ENCODE results near the gene FRAT1. TPM values are rescaled to one million over a fixed set of nuclear protein-coding genes. Genes with fewer than 3 reads are reported as not detected.

Gene FRAT1
- total RNA-seq, 4 donors from 2014 or later: 1.8 to 6.9 (median 3.2) TPM

DNA sequence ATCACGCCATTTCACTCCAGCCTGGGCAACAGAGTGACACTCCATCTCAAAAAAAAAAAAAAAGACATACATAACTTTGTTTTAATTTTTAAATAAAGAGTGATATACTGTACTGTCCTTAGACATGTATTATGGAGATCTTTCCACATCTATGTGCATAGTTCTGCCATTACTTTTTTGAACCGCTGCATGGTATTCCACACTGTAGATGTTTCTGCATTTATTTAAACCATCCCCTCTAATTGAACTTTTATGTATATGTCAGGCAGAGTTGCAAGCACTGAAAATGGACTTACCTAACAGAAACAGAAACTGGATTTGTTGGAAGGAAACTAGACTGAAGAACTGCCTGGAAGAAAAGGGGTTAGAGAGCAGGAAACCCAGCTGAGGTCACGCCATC is 18.1 kb upstream of the FRAT1 start:
- Histone ChIP-seq H3K36me3 (no peaks in the 10 kb centered on the region), H3K4me1 (no peaks in the 10 kb centered on the region), H3K27me3 (no peaks in the 10 kb centered on the region), H3K9me3 (no peaks in the 10 kb centered on the region), H3K27ac (no peak overlapping the region), H3K4me3 (no peak overlapping the region)
- no peak for DNase-seq
- TF ChIP-seq, protein P1, sequence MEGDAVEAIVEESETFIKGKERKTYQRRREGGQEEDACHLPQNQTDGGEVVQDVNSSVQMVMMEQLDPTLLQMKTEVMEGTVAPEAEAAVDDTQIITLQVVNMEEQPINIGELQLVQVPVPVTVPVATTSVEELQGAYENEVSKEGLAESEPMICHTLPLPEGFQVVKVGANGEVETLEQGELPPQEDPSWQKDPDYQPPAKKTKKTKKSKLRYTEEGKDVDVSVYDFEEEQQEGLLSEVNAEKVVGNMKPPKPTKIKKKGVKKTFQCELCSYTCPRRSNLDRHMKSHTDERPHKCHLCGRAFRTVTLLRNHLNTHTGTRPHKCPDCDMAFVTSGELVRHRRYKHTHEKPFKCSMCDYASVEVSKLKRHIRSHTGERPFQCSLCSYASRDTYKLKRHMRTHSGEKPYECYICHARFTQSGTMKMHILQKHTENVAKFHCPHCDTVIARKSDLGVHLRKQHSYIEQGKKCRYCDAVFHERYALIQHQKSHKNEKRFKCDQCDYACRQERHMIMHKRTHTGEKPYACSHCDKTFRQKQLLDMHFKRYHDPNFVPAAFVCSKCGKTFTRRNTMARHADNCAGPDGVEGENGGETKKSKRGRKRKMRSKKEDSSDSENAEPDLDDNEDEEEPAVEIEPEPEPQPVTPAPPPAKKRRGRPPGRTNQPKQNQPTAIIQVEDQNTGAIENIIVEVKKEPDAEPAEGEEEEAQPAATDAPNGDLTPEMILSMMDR (IDR thresholded peaks at IDR 0.05): no peak
- no peak for TF ChIP-seq POLR2A (IDR thresholded peaks at IDR 0.05)
- intact Hi-C loops (cut with DNase I; ENCODE audit: low total_unique reads): no loop called here

DNA sequence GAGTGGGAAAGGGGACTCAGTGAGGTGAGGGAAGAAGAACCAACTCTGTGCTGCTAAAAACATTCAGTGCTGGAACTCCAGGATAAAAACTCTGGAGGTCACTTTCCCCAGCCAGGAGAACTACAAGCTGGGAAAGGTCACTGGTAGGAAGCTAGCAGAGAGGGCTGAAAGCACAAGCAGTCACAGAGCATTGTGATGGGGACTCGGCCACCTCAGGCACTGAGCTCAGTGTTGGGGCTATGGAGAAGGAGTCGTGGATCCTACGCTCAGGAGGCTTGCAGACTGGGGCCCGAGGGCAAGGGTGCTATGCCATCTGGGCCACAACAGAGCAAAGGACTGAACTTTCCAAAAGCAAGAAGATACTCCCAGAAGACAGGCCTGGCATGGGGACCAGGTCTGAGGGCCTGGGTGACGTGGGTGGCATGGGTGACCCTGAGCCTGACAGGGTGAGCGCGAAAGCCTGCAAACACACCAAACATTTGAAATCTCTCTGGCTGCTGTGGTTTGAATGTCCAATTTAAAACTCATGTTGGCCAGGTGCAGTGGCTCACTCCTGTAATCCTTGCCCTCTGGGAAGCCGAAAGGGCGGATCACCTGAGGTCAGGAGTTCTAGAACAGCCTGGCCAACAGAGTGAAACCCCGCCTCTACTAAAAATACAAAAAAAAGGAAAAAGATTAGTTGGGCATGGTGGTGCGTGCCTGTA is 16.8 kb upstream of the FRAT1 start:
- intact Hi-C loops (cut with DNase I; ENCODE audit: low total_unique reads): no loop called here
- no peaks in the 10 kb centered on the region for H3K9me3 ChIP-seq
- no peaks in the 10 kb centered on the region for H3K27me3 ChIP-seq
- H3K36me3 ChIP-seq: no peaks in the 10 kb centered on the region
- H3K4me3 ChIP-seq: no peak overlapping the region
- H3K4me1 ChIP-seq: no peaks in the 10 kb centered on the region
- no peak for DNase-seq
- TF ChIP-seq POLR2A (IDR thresholded peaks at IDR 0.05): no peak
- TF ChIP-seq, protein P1 (IDR thresholded peaks at IDR 0.05): no peak
- no peak overlapping the region for H3K27ac ChIP-seq

DNA sequence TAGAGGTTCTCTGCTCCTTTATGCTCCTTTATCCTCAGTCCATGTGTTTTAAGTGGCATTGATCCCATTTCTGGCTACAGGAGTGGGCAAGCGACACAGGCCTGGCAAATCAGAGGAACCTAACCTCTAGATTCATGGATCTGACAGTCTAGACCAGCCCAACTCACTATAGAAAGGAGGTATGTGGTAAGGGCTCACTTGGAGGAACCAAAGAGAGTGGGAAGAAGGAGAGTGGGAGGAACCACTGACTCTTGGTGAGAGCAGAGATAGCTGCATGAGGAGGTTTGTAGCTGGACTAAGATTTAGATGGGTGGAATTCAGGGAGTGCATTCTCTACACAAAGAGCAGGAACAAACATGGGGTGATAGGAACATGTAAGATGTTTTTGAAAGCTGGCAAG is 11.6 kb upstream of the FRAT1 start:
- intact Hi-C loops (cut with DNase I; ENCODE audit: low total_unique reads): no loop called here
- Histone ChIP-seq H3K9me3 (no peaks in the 10 kb centered on the region), H3K4me1 (no peaks in the 10 kb centered on the region), H3K27ac (no peak overlapping the region), H3K27me3 (no peaks in the 10 kb centered on the region), H3K4me3 (no peak overlapping the region), H3K36me3 (no peaks in the 10 kb centered on the region)
- DNase-seq: no peak
- TF ChIP-seq POLR2A (IDR thresholded peaks at IDR 0.05): no peak
- TF ChIP-seq, protein P1 (IDR thresholded peaks at IDR 0.05): no peak

DNA sequence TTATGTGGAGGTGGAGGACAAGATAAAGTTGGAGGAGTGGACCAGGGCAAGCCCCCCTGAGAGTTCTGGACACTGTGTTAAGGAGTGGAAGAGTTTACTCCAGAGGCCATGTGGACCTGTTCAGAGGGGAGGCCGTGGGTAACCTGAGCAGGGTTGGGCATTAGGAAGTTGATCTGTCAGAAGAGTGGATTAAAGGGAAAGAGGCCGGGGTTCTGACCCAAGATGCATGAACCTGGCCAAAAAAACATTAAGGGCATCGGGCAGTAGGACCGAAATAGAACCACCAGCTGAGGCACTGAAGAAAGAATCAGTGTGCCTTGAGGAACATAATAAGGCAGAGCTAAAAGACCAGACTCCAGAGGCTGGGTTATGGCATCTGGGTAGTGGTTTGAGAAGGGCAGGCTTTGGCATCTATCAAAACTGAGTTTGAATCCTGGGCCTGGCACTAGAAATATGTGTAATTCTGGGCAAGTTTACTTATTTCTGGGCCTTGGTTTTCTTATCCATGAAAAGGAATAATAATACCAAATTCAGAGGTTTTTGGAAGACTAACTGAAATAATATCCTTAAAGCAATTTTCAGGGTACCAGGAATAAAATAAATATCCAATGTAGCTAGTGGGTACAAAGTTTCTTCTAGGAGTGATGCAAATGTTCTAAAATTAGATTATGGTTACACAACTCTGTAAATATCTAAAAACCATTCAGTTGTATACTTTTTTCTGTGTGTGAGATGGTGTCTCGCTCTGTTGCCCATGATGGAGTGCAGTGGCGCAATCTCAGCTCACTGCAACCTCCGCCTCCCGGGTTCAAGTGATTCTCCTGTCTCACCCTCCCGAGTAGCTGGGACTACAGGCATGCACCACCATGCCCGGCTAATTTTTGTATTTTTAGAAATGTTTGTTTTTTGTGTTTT is 10.9 kb upstream of the FRAT1 start:
- no peak overlapping the region for H3K4me3 ChIP-seq
- no peak for DNase-seq
- H3K9me3 ChIP-seq: no peaks in the 10 kb centered on the region
- intact Hi-C loops (cut with DNase I; ENCODE audit: low total_unique reads): no loop called here
- H3K4me1 ChIP-seq: no peaks in the 10 kb centered on the region
- TF ChIP-seq POLR2A (IDR thresholded peaks at IDR 0.05): no peak
- no peak overlapping the region for H3K27ac ChIP-seq
- H3K36me3 ChIP-seq: no peaks in the 10 kb centered on the region
- no peaks in the 10 kb centered on the region for H3K27me3 ChIP-seq

DNA sequence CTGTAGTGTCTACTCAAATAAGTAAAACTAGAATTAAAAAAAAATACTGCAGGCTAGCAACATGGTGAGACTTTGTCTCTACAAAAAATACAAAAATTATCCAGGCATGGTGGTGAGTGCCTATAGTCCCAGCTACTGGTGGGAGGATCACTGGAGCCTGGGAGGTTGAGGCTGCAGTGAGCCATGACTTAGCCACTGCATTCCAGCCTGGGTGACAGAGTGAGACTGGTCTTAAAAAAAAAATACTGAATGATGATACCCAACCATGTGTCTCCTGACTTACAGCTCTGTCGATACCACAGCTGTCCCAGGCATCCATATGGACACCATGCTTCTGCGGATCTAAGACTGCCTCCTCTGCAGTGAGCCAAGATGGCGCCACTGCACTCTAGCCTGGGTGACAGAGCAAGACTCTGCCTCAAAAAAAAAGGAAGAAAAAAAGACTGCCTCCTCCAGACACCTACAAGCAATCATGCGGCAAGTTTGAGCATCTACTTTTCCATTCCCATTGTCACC is 7.9 kb upstream of the FRAT1 start:
- Histone ChIP-seq H3K36me3 (no peaks in the 10 kb centered on the region), H3K9me3 (no peaks in the 10 kb centered on the region), H3K27ac (no peak overlapping the region), H3K27me3 (no peaks in the 10 kb centered on the region), H3K4me1 (no peaks in the 10 kb centered on the region), H3K4me3 (no peak overlapping the region)
- intact Hi-C loops (cut with DNase I; ENCODE audit: low total_unique reads): no loop called here
- no peak for TF ChIP-seq POLR2A (IDR thresholded peaks at IDR 0.05)
- TF ChIP-seq, protein P1 (IDR thresholded peaks at IDR 0.05): no peak
- DNase-seq: no peak

Measured in uterus (tissue), 4 donors.